GM19324 (cell line): ENCODE results near the gene TANK.

Experiments used
- ATAC-seq: cut with Tn5 transposase; IDR thresholded peaks from one replicate; pipeline ENCODE4 v1.9.1; 2021; ENCODE audit warnings: mild to moderate bottlenecking, moderate library complexity; ENCODE audit not compliant: unreplicated experiment, low FRiP score

Gene TANK

GRCh38 chr2:161223139-161223732 lies 63.0 kb downstream of the TANK start:
- ATAC-seq = no peak

- ATAC-seq = no peak
These were observed 68.4 kb downstream of the TANK start for GRCh38 chr2:161228511-161229240.

DNA sequence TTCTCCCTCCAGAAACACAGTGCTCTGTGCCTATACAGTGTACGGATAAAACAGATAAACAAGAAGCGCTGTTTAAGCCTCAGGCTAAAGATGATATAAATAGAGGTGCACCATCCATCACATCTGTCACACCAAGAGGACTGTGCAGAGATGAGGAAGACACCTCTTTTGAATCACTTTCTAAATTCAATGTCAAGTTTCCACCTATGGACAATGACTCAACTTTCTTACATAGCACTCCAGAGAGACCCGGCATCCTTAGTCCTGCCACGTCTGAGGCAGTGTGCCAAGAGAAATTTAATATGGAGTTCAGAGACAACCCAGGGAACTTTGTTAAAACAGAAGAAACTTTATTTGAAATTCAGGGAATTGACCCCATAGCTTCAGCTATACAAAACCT lies 70.7 kb downstream of the TANK start:
- no peak for ATAC-seq

GRCh38 chr2:161232571-161232970 lies 72.3 kb downstream of the TANK start:
- ATAC-seq = no peak

GRCh38 chr2:161233858-161234431 lies 73.7 kb downstream of the TANK start:
- ATAC-seq = no peak

DNA sequence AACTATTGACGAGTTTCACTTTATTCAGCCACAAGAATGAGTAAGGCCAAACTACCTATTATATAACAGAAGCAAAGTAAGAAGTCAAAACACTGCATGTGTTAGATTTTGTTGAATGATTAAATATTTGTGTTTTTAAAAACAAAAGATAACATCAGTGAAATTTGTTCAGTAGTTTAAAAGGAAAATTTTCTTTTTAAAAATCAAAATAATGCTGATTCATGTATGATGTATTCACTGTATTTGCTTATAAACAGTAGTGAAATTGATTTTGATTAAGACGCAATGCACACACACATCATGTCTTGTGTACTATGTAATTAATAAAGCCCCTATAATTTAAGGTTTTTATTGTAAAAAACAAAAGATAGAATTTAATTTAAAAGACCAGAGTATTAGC lies 74.4 kb downstream of the TANK start:
- ATAC-seq = no peak

GRCh38 chr2:161237392-161238264 lies 77.4 kb downstream of the TANK start:
- peak; percentile 68 for ATAC-seq

DNA sequence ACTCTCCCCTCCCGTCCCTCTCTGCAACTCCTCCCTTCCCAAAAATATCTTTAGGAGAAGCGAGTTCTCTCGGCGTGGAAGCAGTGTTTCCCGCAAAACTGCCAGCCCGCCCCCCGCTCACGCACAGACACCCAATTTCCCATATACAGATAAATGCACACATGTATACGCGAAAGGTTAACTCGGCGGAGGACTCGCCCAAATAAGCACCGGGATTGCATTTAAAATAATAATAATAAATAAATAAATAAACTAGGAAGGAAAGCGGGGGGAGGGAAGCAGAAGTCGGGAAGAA lies 78.0 kb downstream of the TANK start:
- no peak for ATAC-seq

DNA sequence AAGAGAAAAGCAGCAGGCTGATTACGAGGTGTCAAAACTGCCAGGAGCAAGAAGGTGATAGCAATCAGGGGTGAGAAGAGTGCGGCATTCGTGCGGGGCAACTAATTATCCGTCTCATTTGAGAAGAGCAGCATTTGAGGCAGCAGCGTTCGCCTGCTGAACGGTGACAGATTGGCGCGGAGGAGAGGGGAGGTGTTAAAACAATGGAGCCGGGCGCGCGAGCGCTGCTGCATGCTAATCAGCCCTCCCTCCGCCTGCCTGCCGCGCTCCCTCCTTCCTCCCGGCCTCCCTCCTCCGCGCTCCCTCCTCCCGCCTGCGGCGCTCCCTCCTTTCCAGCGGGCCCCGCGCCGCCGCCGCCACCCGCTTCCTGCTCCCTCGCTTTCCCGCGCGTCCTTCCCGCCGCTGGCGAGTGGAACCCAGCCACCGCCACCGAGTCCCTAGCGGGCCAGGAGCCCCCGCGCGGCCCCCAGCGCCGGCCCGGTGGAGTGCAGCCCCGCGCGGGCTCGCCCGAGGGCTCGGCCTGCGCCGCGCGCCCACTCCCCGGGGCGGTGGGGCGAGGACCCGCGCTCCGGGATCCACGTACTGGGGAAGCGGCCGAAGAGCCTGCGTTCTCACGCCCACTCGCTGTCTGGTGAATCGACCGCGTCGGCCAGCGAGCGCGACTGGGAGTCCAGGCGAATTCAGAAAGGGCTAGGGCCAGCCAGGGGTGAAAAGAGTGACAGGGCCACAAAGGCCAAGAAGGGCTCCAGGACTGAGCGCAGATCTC lies 78.5 kb downstream of the TANK start:
- peak; percentile 34 for ATAC-seq

DNA sequence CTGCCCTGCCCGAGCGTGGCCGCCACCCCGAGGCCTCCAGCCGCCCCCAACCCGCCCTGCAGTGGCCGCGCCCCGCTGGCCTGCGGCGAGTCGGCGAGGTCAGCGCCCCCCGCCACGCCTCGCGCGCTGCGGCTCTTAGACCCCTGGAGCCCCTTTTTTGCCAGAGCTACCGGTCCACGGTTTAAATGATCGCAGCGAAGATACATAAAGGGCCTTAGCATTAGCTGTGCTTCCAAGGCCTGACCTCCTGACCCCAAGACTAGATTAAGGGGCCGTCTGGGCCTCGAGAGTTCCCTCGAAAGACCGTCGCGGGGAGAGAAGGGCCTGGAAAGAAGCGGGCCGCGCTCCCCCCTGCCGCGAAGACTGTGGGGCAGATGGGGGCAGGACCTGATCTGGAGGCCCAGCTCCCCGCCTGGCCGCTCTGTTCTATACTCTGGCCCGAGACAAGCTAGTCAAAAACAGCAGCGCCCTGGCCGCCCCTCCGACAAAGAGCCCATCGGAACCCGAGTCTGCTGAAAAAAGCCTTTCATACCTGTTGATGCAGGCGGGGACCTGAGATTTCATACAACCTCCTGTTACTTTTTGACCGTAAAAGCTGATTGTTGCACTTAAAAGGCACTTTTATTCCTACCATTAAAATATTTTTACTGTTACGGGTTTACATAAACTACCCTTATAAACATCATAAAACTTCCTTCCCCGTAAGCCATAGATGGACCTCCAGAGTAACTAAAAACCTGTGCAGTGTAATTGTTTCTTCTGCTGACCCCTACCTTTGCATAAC lies 79.3 kb downstream of the TANK start:
- ATAC-seq = no peak

DNA sequence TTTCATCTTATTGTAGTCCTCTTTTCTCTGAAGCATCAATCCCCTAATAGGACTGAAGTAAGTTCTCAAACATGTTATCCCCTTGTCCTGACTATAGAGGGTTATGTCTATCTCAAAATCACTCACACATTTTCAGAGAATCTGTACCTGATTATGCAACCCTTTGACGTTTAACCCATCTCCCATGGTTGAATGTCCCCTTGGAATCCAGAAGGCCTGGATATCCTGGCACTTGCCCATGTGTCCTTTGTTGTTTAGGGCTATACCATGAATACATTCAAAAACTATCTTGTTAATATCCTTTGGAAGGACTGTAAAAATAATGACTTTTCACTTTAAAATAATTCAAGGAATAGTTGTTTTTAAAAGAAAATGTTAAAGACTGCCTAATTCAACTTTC lies 81.7 kb downstream of the TANK start:
- no peak for ATAC-seq

DNA sequence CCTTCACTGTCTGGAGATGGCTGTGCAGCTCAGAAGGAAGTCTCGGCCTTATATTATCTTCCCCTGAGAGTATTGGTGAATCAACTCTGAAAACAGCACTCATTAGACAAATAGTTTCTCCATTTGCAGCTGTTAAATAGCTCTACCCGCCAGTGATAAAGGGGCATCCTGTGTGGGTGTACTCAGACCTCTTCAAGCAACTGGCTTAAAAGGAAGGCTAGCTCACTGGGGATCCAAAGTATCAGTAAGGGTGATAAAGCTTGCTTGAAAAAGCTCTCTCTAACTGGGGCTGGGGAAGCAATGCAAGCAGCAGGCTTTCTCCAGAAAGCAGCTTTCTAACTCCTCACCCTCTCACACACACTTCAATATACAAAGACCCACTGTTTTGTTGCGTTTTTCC lies 83.1 kb downstream of the TANK start:
- peak; percentile 18 for ATAC-seq

DNA sequence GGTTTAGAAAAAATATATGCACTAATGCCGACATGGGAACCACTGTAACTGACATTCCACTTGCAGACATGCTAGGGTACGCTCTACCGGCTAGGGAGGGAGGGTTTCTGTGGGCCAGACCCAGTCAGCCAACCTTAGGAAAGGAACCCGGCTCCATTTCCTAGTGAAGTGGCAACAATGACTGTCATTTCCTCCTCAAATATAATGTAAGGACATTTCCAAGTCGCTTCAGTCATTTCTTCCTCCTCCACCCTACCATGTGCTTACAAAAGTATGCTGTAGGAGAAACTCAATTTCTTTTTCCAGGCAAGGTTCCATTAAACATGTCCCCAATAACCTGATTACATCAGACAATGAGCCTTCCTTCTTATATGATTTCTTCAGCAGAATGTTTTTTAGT lies 83.7 kb downstream of the TANK start:
- ATAC-seq = no peak

- ATAC-seq = peak; percentile 88
These were observed 84.4 kb downstream of the TANK start for GRCh38 chr2:161244387-161245260.

GRCh38 chr2:161245261-161245553 lies 85.0 kb downstream of the TANK start:
- ATAC-seq = no peak

GRCh38 chr2:161245671-161246070 lies 85.4 kb downstream of the TANK start:
- no peak for ATAC-seq

- ATAC-seq = no peak
These were observed 86.1 kb downstream of the TANK start for GRCh38 chr2:161246281-161246680.

GRCh38 chr2:161250864-161251436 lies 90.7 kb downstream of the TANK start:
- no peak for ATAC-seq
